GM13977 (cell line): Measurements from ENCODE around the gene FOXD4L3.
"Not testable (repeated sequence)": the region's sequence is repeated elsewhere in the genome, so short reads cannot be mapped to it uniquely, and the experiment has no call there.

Experiments
- DNase-seq: peaks from one replicate; pipeline ENCODE4 v3.0.0; 2012; ENCODE audit warnings: low spot score
- in situ Hi-C: fragments of 300-500 bp; cut with MboI; formaldehyde crosslinking; loops from one replicate; pipeline ENCODE4 v1.12.0; 2022; ENCODE audit warnings: low sequenced_read_pairs, low pct_unique_long_range_greater_than_20kb, mixed read lengths, inconsistent platforms; ENCODE audit not compliant: unreplicated experiment

FOXD4L3 gene

GRCh38 chr9:68338000-68338399 lies 35.3 kb downstream of the FOXD4L3 start:
- in situ Hi-C loops, DNase-seq: not testable (repeated sequence)

- DNase-seq, in situ Hi-C loops: not testable (repeated sequence)
Measured at GRCh38 chr9:68342265-68343025, 39.8 kb downstream of the FOXD4L3 start.

GRCh38 chr9:68343242-68343641 lies 40.6 kb downstream of the FOXD4L3 start:
- in situ Hi-C loops, DNase-seq: not testable (repeated sequence)

- DNase-seq, in situ Hi-C loops: not testable (repeated sequence)
Measured at GRCh38 chr9:68343992-68344391, 41.3 kb downstream of the FOXD4L3 start.

DNA sequence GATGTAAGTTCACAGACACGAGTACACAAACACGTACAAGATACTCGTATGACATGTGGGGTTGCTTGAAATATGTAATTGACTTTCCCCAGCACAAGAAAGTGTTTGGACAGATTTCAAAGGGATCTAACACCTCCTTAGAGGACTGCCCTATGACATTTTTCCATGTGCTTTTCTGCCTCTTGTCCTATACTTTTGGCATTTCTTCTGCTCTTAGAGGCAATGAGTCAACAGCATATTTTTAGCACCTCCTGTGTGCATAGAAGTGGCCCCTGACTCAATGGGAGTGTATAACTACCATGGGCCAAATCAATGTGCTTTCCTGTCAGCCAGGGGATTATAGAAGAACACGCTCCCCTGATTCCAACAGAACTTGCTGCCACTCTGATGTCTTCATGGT lies 49.0 kb downstream of the FOXD4L3 start:
- in situ Hi-C loops, DNase-seq: not testable (repeated sequence)
